Body of pancreas (tissue), 4 donors: Measurements from ENCODE around the gene AKR1D1. TPM values are rescaled to one million over a fixed set of nuclear protein-coding genes. Genes with fewer than 3 reads are reported as not detected.

Experiments
- ATAC-seq: fragments of 150-250 bp; one replicate; pipeline ENCODE4 v1.9.1; 2016
- DNase-seq, 4 donors: peaks; one replicate each; pipeline ENCODE4 v3.0.0-alpha.2; 2019
- H3K27ac ChIP-seq, 4 donors: fragments of 200-600 bp; sonication (generic); 1 replicate in 3 of 4; 2 replicates in 1 of 4; pipeline versions ENCODE4 v1.5.1 to v1.6.1; 2016 to 2019; ENCODE audit warnings: mild to moderate bottlenecking in 1 of 4, mixed read lengths in 1 of 4, moderate library complexity in 1 of 4
- H3K27me3 ChIP-seq, 2 donors: fragments of 200-600 bp; sonication (generic); one replicate each; pipeline ENCODE4 v1.6.0; 2016; ENCODE audit warnings: mild to moderate bottlenecking in 1 of 2
- H3K36me3 ChIP-seq, 2 donors: fragments of 200-600 bp; sonication (generic); replicated peaks in 1 of 2; 2 replicates each; pipeline ENCODE4 v1.5.1; 2016; ENCODE audit warnings: low read depth in 2 of 2; ENCODE audit not compliant: insufficient read depth in 1 of 2
- H3K4me1 ChIP-seq: fragments of 200-600 bp; sonication (generic); one replicate; pipeline ENCODE4 v1.6.0; 2016
- H3K4me3 ChIP-seq, 2 donors: fragments of 200-600 bp; sonication (generic); 1 replicate in 1 of 2; 2 replicates in 1 of 2; pipeline ENCODE4 v1.5.1; 2016 to 2019
- H3K9me3 ChIP-seq, 3 donors: fragments of 200-600 bp; sonication (generic); 1 replicate in 2 of 3; 2 replicates in 1 of 3; pipeline ENCODE4 v1.5.1; 2016
- CTCF ChIP-seq, 7 experiments: fragments of 450-650 bp in 4 of 7; fragments of 200-600 bp in 3 of 7; sonication (generic) in 3 of 7; IDR thresholded peaks; one replicate each; pipeline ENCODE4 v1.5.1; 2016 to 2019; ENCODE audit warnings: antibody characterized with exemption in 7 of 7
- POLR2A ChIP-seq, 3 donors: fragments of 450-650 bp; IDR thresholded peaks; one replicate each; pipeline ENCODE4 v1.6.1; 2016; ENCODE audit warnings: antibody characterized with exemption in 3 of 3, mild to moderate bottlenecking in 2 of 3
- WGBS, 2 donors: methylation state at CpG; one replicate each; pipeline ENCODE4 v1.1.5; 2017; 5-methylcytosine and 5-hydroxymethylcytosine counted together
- intact Hi-C: fragments of 100-400 bp; cut with DNase I; formaldehyde crosslinking; loops from one replicate; pipeline ENCODE4 v1.15.1; 2023
- small RNA-seq: library from RNA; depleted of rRNA; stranded (forward); fragments of <200 nt; gene quantifications from one replicate; pipeline ENCODE3, GENCODE V24; 2016
- total RNA-seq, 2 donors: library from RNA; depleted of rRNA; stranded (reverse); fragments of >200 nt; gene quantifications; one replicate each; pipeline ENCODE4 v1.1.0, GENCODE V29; 2016

The AKR1D1 gene
- total RNA-seq, 2 donors from 2014 or later = not detected

- no peak for DNase-seq
- Histone ChIP-seq H3K4me3 (no peak overlapping the region), H3K36me3 (no peaks in the 10 kb centered on the region), H3K9me3 (peaks cover 0 to 10% (median 0%) of the 10 kb centered on the region in 3 donors), H3K27ac (no peak overlapping the region), H3K27me3 (no peaks in the 10 kb centered on the region), H3K4me1 (no peaks in the 10 kb centered on the region)
- TF ChIP-seq CTCF (IDR thresholded peaks at IDR 0.05) (no peak), POLR2A (IDR thresholded peaks at IDR 0.05) (no peak)
- intact Hi-C loops = no loop called here
- no peak for ATAC-seq
- 89 to 96% methylated on average over 1 of the region's 1 CpG for WGBS, 2 donors
Measured at GRCh38 chr7:138167869-138168296, 91.6 kb downstream of the AKR1D1 start.

Small RNA genes within 50 kb of the gene (small RNA-seq; reads per million reads assigned to genes)
- gene AC024082.2 = not detected
- not detected for gene RN7SKP223

Other genes with a start within 250 kb of the AKR1D1 start
- gene DGKI, start 229.5 kb upstream of the AKR1D1 start, total RNA-seq = 1 to 10 TPM in 1 of 2 donors, not detected in 1; 2.6 TPM
- 10 to 100 TPM; 21.3 to 28.0 TPM for gene CREB3L2, start 74.4 kb upstream of the AKR1D1 start, total RNA-seq